CD4-positive, alpha-beta T cell treated with Interleukin-6 at 100 ng/mL for 8 hours (primary cell): ENCODE results near the gene LBH.

Source experiments
- DNase-seq: peaks from one replicate; pipeline ENCODE4 v3.0.0-alpha.2; 2020; ENCODE audit warnings: mixed read lengths, low spot score

The LBH gene

DNA sequence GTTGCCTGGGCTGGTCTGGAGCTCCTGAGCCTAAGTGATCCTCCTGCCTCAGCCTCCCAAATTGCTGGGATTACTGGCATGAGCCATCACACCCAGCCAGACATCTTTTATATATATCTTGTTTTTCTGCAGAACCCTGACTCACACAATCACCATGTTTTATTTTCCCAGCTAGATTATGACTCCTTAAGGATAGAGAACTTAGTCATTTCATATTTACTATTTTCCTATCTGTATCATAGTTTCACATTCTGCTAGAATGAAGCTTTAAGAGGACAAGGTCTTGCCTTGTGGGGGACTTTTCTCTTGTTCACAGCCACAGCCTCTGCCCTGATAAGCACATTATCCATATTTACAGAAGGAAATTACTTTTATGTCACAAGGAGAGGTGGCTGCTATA is 73.9 kb downstream of the LBH start:
- DNase-seq: no peak

DNA sequence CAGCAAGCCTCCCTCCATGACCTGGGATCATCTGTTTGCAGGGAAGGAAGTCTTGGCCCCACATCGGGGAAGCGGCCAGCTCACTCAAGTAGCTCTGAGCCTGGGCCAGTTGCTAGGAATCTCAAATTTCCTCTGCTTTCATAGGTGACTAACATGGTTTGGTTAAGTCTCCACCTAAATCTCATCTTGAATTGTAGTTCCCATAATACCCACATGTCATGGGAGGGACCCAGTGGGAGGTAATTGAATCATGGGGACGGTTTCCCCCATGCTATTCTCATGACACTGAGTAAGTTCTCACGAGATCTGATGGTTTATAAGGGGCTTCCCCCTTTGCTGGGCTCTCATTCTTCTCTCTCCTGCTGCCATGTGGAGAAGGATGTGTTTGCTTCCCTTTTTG is 75.2 kb downstream of the LBH start:
- no peak for DNase-seq

DNA sequence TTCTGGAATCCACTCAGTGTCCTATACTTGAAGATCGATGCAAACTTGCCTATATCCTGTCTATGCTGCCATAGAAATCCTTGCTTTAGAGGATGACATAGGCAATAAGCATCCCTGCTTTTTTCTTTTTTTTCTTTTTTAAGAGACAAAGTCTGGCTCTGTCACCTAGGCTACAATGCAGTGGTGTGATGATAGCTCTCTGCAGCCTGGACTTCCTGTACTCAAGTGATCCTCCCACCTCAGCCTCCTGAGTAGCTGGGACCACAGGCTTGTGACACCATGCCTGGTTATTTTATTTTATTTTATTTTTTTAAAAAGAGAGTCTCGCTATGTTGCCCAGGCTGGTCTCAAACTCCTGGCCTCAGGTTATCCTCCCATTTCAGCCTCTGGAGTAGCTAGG is 76.9 kb downstream of the LBH start:
- no peak for DNase-seq
